ENCODE measurements around the gene BACH2. TPM values are rescaled to one million over a fixed set of nuclear protein-coding genes. Genes with fewer than 3 reads are reported as not detected.

BACH2 gene
- total and polyA plus RNA-seq, 2 experiments from 2014 or later: 1.6 to 5.7 TPM

- H3K27me3 ChIP-seq (ENCODE audit: insufficient read depth): no peaks in the 10 kb centered on the region
- H4K20me1 ChIP-seq (replicated peaks; ENCODE audit: insufficient read depth): no peaks in the 10 kb centered on the region
- peaks cover 6% of the 10 kb centered on the region; the same call in 1 of the 2 replicates for H3K9me2 ChIP-seq (ENCODE audit: insufficient read depth)
- no peak overlapping the region for H3K4me3 ChIP-seq
- H3K4me3 Mint-ChIP-seq: no peak overlapping the region
- H2AFZ ChIP-seq: no peak overlapping the region
- H3F3A ChIP-seq (replicated peaks; ENCODE audit: low read depth): no peaks in the 10 kb centered on the region
- ATAC-seq (no peak), DNase-seq (ENCODE audit: low spot score) (no peak)
- no peaks in the 10 kb centered on the region for H3K27me3 Mint-ChIP-seq (ENCODE audit: insufficient read depth, low read depth, poor library complexity)
- H3K79me2 ChIP-seq (replicated peaks; ENCODE audit: insufficient read depth): no peaks in the 10 kb centered on the region
- H3K27ac ChIP-seq (ENCODE audit: low read depth): no peak overlapping the region
- no peaks in the 10 kb centered on the region for H3K4me1 Mint-ChIP-seq
- H3K4me1 ChIP-seq (ENCODE audit: insufficient read depth): no peaks in the 10 kb centered on the region
- peaks cover 19% of the 10 kb centered on the region for H3K9me3 Mint-ChIP-seq
- TF ChIP-seq ZNF331 (CRISPR knock-in tag; IDR thresholded peaks at IDR 0.05; ENCODE audit: low read depth) (no peak), EZH2 (IDR thresholded peaks at IDR 0.05; ENCODE audit: low read depth, unreplicated experiment) (no peak)
- no peak overlapping the region for H3K4me2 ChIP-seq
- H3K36me3 Mint-ChIP-seq (ENCODE audit: low read depth): peaks cover 4% of the 10 kb centered on the region
- no peak overlapping the region for H3K27ac Mint-ChIP-seq
- no peaks in the 10 kb centered on the region for H3K36me3 ChIP-seq (ENCODE audit: insufficient read depth)
Measured at GRCh38 chr6:90338409-90338808, 41.8 kb upstream of the BACH2 start.

DNA sequence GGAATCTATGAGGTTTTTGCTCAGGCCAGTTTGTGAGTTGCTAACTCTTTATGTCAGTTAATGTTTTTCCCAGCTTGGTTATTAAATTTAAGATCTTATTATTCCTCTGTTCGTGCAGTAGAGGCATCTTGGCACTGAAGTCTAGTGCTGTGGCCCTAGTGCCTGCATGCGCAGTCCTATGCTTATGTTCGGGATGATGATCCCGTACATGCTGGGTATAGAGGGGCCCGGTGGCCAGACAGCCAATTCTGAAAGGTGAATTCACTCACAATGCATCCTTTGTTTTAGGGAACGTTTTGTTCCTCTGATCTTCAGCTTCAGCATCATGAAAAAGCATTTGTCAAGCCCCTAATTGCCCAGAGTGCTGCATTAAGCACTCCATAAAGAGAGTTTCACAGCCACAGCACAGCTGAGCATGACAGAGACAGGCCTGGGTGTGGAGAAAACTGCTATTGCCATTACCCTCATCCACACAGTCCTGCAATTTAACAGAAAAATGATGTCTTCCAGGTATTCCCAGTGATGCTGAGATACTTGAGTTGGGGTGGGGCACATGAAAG, 39.8 kb upstream of the BACH2 start:
- ATAC-seq: no peak
- H3K27ac Mint-ChIP-seq: no peak overlapping the region
- no peak overlapping the region for H3K4me3 Mint-ChIP-seq

GRCh38 chr6:90333928-90334327, 37.3 kb upstream of the BACH2 start:
- H3K9me2 ChIP-seq (ENCODE audit: insufficient read depth): no peaks in the 10 kb centered on the region
- no peak for DNase-seq (ENCODE audit: low spot score)
- Mint-ChIP-seq H3K27ac (no peak overlapping the region), H3K36me3 (ENCODE audit: low read depth) (peaks cover 12% of the 10 kb centered on the region), H3K27me3 (ENCODE audit: insufficient read depth, low read depth, poor library complexity) (no peaks in the 10 kb centered on the region), H3K4me3 (no peak overlapping the region), H3K4me1 (peaks cover 12% of the 10 kb centered on the region; the same call in 2 of the 3 replicates), H3K9me3 (peaks cover 21% of the 10 kb centered on the region)
- no peak for ATAC-seq
- H4K20me1 ChIP-seq (replicated peaks; ENCODE audit: insufficient read depth): no peaks in the 10 kb centered on the region
- H3K4me3 ChIP-seq: no peak overlapping the region
- H3F3A ChIP-seq (replicated peaks; ENCODE audit: low read depth): no peaks in the 10 kb centered on the region
- H3K79me2 ChIP-seq (replicated peaks; ENCODE audit: insufficient read depth): no peaks in the 10 kb centered on the region
- H3K4me2 ChIP-seq: no peak overlapping the region
- H3K27me3 ChIP-seq (ENCODE audit: insufficient read depth): no peaks in the 10 kb centered on the region
- no peak overlapping the region for H3K27ac ChIP-seq (ENCODE audit: low read depth)
- H2AFZ ChIP-seq: no peak overlapping the region
- H3K4me1 ChIP-seq (ENCODE audit: insufficient read depth): peaks cover 14% of the 10 kb centered on the region
- no peaks in the 10 kb centered on the region for H3K36me3 ChIP-seq (ENCODE audit: insufficient read depth)
- TF ChIP-seq POLR2AphosphoS5 (IDR thresholded peaks at IDR 0.05; ENCODE audit: low read depth): no peak
- no peak for TF ChIP-seq STAT1 (IDR thresholded peaks at IDR 0.05; ENCODE audit: unreplicated experiment)
- no peak for TF ChIP-seq EZH2 (IDR thresholded peaks at IDR 0.05; ENCODE audit: low read depth, unreplicated experiment)
- no peak for TF ChIP-seq CTCF (conservative IDR thresholded peaks at IDR 0.05; ENCODE audit: low read depth in 2 of 2)
- TF ChIP-seq, protein P1, sequence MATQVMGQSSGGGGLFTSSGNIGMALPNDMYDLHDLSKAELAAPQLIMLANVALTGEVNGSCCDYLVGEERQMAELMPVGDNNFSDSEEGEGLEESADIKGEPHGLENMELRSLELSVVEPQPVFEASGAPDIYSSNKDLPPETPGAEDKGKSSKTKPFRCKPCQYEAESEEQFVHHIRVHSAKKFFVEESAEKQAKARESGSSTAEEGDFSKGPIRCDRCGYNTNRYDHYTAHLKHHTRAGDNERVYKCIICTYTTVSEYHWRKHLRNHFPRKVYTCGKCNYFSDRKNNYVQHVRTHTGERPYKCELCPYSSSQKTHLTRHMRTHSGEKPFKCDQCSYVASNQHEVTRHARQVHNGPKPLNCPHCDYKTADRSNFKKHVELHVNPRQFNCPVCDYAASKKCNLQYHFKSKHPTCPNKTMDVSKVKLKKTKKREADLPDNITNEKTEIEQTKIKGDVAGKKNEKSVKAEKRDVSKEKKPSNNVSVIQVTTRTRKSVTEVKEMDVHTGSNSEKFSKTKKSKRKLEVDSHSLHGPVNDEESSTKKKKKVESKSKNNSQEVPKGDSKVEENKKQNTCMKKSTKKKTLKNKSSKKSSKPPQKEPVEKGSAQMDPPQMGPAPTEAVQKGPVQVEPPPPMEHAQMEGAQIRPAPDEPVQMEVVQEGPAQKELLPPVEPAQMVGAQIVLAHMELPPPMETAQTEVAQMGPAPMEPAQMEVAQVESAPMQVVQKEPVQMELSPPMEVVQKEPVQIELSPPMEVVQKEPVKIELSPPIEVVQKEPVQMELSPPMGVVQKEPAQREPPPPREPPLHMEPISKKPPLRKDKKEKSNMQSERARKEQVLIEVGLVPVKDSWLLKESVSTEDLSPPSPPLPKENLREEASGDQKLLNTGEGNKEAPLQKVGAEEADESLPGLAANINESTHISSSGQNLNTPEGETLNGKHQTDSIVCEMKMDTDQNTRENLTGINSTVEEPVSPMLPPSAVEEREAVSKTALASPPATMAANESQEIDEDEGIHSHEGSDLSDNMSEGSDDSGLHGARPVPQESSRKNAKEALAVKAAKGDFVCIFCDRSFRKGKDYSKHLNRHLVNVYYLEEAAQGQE (IDR thresholded peaks at IDR 0.05; ENCODE audit: unreplicated experiment): no peak

More for the DNA sequence above, 39.8 kb upstream of the BACH2 start:
- TF ChIP-seq EZH2phosphoT487 (IDR thresholded peaks at IDR 0.05; ENCODE audit: unreplicated experiment) (no peak), POLR2AphosphoS5 (IDR thresholded peaks at IDR 0.05; ENCODE audit: low read depth) (no peak), NANOG (IDR thresholded peaks at IDR 0.05; ENCODE audit: borderline replicate concordance) (no peak), ZNF114 (CRISPR knock-in tag; IDR thresholded peaks at IDR 0.05) (no peak)
- Mint-ChIP-seq H3K9me3 (peaks cover 27% of the 10 kb centered on the region), H3K36me3 (ENCODE audit: low read depth) (peaks cover 12% of the 10 kb centered on the region), H3K4me1 (no peaks in the 10 kb centered on the region), H3K27me3 (ENCODE audit: insufficient read depth, low read depth, poor library complexity) (no peaks in the 10 kb centered on the region)
- Histone ChIP-seq H3K4me3 (no peak overlapping the region), H3F3A (replicated peaks; ENCODE audit: low read depth) (no peaks in the 10 kb centered on the region), H3K27me3 (ENCODE audit: insufficient read depth) (no peaks in the 10 kb centered on the region), H3K79me2 (replicated peaks; ENCODE audit: insufficient read depth) (no peaks in the 10 kb centered on the region), H3K4me2 (no peak overlapping the region), H3K4me1 (ENCODE audit: insufficient read depth) (no peaks in the 10 kb centered on the region), H4K20me1 (replicated peaks; ENCODE audit: insufficient read depth) (no peaks in the 10 kb centered on the region), H3K36me3 (ENCODE audit: insufficient read depth) (no peaks in the 10 kb centered on the region), H3K9me2 (ENCODE audit: insufficient read depth) (peaks cover 6% of the 10 kb centered on the region; the same call in 1 of the 2 replicates), H3K27ac (ENCODE audit: low read depth) (no peak overlapping the region), H2AFZ (no peak overlapping the region)
- DNase-seq (ENCODE audit: low spot score): no peak

All from GM23338 (cell line).